Upper lobe of left lung (tissue), 4 donors: ENCODE results near the gene VPS13A.

Experiments used
- CTCF ChIP-seq, 6 experiments: fragments of 450-650 bp in 4 of 6; fragments of 200-600 bp in 2 of 6; sonication (generic) in 2 of 6; IDR thresholded peaks; one replicate each; pipeline ENCODE4 v1.5.1; 2016 to 2019; ENCODE audit warnings: antibody characterized with exemption in 6 of 6
- EP300 ChIP-seq, 4 donors: sonication (generic); formaldehyde crosslinking; IDR thresholded peaks; one replicate each; pipeline ENCODE4 v1.5.1; 2017; ENCODE audit warnings: antibody characterized with exemption in 4 of 4, control low read depth in 2 of 4

GRCh38 chr9:77421506-77422265, 244.4 kb downstream of the VPS13A start:
- no peak for TF ChIP-seq EP300 (IDR thresholded peaks at IDR 0.05)
- TF ChIP-seq CTCF (IDR thresholded peaks at IDR 0.05) = no peak
